ENCODE measurements around the gene HOXA2. TPM values are rescaled to one million over a fixed set of nuclear protein-coding genes. Genes with fewer than 3 reads are reported as not detected.

Gene HOXA2
- total RNA-seq (ENCODE audit: insufficient read depth, low replicate concordance), result 0.24 TPM

DNA sequence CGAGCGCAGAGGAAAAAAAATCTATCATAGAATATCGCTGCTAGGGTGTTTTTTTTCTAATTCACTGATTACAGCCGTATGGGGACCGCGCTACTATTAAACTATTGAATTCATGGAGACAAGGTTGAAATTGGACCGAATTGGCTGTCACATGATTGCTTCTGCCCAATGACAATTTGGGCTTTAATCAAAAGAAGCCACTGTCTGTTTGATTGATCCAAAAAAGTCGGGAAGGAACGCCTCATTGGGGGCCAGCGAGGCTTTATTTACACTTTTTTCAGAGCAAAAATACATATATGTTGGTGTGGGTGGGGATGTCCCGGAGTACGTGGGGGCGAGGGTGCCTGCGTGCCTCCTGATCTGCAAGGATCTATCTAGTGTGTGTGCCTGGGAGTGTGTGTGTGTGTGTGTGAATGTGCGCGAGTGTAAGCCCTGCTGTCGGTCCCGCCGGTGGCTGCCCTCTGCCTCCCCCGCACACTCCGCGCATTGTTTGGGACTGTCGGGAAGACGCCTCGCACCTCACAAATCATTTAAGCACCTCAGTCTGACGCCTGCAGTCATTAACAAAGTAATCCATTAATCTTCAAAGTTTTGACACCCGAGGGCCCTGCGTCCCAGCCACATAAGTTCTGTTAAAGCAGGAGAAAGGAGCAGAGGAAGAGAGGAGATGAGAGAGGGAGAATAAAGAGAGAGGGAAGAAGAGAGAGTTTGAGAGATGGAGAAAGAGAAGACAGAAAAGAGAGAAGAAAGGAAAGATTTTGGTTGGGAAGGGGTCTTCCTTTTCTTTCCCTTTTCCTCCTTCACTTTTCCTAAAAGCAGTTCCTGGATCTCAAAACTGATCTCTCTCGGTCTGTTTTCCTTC, at the start of gene HOXA2:
Gene HOXA2 (minus strand): TSS at position 103 of the 862 bp plus-strand sequence. CDS start 183 bp downstream, outside the sequence.
- no peak for DNase-seq (ENCODE audit: low spot score)

DNA sequence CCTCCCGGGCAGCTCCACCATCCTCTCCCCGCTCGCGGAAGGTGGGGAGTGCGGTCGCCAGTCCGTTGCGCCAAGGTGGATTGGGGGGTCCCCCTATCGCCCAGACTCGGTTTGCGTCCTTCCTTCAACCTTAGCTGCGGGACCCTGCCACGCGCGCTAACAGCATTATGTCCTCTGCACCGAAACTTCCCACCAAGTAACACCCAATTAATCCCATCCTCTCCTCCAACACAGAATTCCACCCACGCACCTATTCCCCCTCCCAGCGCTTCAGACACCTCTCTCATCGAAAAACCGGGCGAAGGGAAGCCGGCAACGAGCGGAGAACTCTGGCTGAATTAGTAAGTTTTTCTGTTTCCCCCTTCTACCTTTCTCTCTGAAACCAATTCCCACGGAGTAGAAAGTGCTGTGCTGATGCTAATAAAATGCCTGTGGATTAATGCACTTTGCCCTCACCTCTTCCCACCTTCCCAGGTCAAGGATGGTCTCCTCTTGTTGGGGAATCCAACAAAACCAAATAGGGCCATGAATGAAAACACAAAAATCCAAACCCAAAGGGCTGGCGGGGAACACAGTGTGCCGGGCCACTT, 49.0 kb upstream of the HOXA2 start:
- peak; percentile 26 for DNase-seq (ENCODE audit: low spot score)

DNA sequence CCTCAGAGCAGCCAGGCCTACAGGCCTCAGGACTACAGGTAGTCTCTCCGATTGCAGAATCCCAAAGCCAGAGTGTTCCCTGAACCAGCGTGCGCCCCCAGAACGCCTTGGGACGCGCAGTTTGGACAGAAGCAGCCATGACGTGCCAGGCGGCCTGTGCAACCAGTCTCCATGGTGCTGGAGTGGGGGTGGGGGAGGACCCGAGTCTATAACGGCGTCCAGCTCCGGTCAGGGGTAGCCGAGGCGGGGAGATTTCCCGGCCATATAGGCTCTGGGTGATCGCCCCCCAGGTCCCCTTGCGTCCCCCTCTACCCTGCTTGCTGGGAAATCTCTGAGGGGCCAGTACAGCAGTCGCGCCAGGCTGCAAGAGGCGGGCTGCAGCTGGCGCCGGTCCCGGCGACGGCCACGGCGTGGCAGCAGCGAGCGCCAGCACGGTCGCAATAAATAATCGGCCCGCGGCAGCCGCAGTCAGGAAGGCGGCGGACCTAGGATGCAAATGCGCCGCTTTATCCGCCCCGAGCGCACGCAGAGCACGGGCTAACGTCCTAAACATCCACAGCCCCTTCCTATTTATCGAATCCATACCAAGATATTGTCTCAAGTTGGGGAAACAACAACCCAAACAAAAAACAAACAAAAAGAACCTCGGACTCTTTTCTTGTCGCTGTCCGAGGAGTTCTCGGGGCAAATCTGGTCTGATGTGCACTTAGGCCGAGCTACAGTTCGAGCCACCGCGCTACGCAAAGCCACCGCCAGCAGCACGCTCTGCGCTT, 48.3 kb upstream of the HOXA2 start:
- DNase-seq (ENCODE audit: low spot score), result peak; percentile 89

DNA sequence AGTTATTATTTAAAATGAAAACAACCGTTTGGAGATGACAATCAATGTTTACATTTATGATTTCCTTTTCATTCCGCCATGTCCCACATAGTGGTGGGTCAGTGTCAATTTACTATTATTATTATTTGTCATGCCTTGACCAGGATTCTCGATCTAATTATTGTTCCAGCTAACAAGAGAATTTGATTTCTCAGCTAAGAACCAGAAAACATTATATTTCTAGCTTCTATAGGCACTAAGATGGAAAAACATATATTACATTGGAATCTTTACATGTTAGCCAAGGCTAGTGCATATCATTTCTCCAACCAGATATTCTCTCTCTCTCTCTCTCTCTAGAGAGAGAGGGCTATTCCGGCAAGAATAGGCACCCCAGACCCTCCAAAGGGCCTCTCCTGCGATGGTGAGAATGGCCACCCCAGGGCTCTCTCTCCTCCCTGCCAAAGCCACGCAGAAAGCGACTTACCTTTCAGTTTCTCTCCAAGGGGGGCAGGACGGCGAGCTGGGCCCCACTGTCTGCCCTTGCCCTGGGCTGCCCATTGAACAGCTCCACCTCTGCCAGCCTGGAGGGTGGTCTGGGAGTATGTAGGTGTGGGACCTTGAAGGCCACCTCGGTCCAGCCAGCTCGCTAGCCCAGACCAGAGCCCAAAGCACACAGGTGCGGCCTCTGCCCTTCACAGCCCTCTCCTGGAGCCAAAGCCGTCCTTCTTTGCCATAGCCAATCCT, 47.5 kb upstream of the HOXA2 start:
- no peak for DNase-seq (ENCODE audit: low spot score)

DNA sequence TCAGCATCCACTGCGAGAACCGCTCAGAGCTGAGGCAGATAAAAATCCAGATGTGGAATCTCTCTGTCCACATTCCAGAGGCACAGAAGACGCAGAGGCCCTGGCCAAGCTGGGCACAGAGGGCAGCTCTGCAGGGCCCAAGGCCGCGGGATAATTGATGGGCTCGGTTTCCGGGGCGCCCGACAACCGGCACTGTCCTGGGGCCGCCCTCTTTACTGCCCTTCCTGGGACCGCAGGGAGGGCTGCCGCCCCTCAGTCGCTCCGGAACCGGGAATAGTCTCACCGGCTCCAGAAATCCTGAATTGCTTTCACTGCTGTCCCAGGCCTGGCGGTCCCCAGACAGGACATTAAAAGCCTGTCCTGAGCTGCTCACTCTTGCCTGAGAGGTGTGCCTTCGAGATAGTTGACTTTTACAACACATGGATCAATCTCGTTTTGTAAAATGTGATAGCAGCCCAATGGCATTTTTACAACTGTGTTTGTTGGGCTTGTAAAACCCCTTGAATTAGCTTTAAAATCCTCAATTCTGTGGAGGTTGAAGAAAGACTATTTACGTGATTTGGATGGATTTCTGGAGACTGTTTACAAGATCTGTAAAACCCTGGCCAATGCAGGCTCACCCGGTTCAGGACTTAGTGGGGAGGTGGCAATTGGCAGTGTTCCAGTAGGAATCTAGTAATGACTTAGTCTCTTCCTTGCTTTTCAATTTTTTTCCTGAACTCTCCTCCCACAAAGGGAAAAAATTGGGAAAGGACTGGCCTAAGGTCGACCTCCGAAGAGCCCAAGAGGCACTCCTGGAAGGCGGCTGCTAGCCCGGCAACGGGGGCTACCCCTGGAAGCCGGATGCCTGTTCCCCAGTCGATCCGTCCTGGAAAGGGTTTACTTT, 46.5 kb upstream of the HOXA2 start:
- peak; percentile 67 for DNase-seq (ENCODE audit: low spot score)

DNA sequence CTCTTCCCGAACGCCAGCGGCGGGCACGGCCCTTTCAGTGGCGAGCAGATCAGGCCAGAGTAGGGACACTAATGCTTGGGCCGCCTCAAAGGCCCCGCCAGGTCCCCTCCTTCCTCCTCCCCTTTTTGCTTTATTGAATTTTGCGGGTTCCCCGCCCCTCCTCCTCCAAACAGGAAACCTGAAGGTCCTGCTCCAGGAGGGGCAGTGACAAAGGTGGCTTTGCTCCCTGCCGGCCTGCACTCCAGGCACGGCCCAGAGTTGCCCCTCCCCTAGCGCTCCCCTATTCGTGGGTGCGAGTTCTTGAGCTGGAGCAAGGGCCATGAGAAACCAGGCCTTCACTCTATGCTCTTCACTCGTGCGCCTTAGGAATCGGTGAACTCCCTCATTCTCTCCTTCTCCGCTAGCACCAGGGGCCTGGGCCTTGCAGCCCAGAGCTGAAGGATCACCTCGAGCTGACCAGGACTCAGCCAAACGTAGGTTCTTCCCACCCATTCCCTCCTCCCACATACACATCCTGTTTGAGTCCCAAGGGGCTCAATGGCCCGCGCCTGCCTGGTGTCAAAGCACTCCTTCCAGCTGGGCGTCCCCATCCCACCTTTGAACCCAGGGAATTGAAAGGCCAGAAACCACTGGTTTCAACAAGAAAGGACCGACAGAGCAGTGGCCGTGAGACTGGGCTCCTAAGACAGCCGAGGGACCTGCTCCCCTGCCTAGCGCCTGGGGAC, 45.7 kb upstream of the HOXA2 start:
- DNase-seq (ENCODE audit: low spot score), result peak; percentile 55

DNA sequence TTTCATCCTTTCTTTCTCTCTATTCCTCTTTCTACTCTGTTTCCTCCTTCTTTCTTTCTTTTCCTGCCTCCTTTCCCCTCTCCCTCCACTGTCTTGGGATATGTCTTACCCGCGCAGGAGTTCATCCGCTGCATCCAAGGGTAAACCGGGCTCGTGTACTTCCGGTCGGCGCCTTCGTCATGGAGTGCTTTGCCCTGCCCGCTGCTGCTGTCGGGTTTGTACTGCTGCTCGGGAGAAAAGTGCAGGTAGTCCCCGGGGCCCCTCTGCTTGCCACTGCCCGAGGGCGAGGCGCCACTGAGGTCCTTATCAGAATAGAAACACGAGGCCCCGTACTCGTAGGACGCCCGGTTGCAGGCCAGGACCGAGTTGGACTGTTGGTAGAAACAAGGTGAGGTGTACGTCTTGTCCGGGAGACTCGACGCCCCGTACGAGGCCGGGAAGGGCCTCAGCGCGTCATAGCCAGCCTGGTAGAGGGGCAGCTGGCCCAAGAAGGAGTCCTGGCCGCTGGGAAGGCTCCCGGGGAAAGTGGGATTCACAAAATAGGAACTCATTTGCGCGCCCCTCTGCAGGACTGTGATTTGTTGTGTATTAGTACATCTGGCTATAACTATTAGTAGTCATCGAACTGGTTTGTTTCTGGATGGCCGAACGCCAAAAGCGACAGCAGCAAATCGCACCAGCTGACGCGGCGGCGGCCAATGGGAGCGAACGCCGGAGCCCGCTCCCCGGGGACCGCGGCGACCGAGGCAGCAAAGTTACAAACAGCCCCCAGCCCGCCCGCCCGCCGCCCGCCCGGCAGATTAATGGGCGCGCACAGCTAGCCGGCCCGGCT, 44.9 kb upstream of the HOXA2 start, which contains the start of gene HOXA6:
Gene HOXA6 (minus strand): TSS at position 576 of the 832 bp plus-strand sequence. CDS start 25 bp downstream, at position 551.
- DNase-seq (ENCODE audit: low spot score), result peak; percentile 38

DNA sequence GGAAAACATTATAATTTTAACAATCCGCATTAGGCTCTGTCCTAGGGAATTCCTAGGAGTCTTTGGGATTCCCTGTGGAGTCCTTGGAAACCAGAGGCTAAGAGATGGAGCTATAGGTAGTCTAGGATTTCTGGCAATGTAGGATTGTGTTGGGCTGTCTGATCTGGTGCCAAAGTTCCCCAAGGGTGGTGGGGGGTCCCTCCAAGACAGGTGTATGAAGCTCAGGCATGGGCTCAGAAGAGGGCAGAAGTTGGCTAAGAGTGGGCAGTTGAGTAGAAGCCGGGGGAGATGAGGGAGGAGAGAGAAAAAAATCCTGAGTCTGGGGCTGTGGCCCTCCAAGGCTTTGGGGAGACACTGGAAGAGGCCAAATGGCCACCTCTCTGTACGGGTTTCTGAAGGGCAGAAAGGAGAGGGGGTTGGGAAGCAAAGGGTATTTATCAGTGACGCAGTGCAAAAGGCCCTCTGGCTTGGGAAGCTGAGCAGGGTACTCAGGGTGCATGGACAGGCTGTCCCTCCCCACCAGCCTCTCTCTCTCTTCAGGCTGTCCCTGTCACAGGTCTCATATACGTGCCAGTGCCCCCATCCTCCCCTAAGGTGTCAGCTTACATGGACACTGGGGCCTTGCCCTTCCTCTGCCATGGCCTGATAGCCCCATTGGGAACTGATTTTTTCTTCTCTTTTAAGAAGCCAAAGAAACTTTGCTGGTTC, 44.2 kb upstream of the HOXA2 start:
- DNase-seq (ENCODE audit: low spot score), result no peak

DNA sequence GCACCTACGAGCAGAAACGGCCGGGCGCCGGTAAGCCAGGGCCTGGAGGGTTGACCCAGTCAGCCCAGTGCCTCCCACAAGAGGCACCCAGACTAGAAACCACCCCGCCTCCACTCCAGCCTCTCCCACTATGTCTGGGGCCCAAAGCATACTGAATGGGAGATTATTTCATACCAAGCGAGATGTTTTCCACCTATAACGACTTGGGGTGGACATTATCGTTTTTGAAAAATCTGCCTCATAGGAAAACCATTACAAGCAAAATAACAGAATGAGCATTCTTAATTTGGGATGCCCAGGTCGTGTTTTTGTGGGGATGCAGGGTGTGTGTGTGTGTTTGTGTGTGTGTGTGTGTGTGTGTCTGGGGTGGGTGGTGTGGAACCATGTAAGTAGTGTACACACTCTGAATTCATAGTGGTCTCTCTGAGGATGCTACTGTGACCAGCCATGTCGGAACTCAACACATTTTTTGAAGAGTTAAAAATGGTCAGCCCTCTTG, 43.5 kb upstream of the HOXA2 start:
- no peak for DNase-seq (ENCODE audit: low spot score)

DNA sequence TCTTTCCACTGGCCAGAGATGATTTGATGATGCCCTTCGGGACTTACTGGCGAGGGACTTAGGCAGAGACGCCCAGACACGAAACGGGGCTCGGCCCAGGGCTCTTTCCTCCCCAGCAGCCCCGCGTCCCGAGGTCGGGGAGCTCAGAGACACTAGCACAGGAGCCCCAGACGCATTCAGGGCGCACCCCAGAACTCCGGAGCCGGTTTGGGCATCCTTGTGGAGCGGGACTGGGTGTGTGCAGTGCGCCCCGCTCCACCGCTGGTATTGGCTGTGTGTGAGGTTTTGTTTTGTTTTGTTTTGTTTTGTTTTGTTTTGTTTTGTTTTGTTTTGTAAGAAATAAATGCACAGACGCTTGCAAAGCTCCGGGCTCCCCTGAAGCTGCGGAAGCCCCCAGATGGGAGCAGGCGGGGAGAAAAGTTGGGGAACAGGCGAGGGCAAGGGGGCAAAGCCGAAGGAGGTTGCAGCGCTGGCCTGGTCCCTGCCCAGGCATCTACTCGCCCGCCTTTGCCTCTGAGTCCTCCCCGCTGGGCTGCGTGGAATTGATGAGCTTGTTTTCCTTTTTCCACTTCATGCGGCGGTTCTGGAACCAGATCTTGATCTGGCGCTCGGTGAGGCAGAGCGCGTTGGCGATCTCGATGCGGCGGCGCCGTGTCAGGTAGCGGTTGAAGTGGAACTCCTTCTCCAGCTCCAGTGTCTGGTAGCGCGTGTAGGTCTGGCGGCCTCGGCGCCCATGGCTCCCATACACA, 42.9 kb upstream of the HOXA2 start:
- no peak for DNase-seq (ENCODE audit: low spot score)

DNA sequence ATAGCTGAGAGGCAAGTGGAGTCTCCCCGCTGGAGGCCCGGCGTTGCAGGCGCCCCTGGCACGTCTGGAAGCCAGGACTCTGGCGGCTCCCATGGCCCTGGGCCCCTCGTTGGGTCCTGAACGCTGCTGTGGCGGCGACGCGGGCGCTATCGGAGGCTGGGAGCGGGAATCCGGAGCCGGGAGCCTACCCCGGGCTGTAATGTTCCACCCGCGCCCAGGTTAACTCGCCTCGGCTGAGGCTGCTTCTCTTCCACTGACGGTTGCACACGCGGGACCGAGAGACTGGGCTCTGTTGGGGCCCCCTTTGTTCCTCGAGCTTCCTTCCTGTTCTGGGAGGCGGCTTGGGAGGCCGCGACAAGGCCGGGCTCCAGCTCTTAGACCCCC, 42.3 kb upstream of the HOXA2 start:
- DNase-seq (ENCODE audit: low spot score), result no peak

DNA sequence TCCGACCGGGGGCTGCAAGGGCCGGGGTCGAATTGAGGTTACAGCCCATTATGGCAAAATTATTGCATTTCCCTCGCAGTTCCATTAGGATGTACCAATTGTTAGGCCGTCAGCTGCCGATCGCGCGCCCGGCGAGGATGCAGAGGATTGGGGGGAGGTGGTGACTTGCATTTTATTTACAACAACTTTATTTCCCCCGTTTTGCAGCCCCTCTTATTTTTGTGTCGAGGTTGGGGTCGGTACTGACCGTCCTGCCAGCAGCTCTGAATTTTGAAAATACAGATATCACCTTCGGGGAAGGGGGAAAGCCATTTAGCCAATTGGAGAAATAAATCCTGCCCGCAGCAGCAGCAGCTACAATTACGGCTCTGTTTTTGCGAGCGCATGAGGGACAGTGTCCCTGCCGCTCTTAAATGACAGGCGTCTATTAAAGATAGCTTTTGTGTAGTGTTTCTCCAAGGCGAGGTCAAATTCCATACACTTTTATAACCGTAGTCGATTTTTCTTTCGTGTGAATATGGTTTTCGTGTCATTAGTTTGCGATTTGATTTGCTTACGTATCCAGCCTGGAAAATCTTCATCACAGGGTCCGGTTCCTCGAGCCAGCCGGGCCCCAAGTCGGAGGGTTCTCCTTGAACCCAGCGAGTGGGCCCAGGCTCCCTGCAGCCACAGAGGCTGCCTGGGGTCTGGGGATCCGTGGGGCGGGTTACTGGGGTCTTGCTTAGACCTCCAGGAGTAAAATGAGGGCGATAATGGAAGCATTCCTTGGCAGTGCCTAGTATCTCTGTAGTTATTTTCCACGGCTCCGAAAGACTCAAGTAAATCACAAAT, 41.7 kb upstream of the HOXA2 start:
- DNase-seq (ENCODE audit: low spot score), result no peak

DNA sequence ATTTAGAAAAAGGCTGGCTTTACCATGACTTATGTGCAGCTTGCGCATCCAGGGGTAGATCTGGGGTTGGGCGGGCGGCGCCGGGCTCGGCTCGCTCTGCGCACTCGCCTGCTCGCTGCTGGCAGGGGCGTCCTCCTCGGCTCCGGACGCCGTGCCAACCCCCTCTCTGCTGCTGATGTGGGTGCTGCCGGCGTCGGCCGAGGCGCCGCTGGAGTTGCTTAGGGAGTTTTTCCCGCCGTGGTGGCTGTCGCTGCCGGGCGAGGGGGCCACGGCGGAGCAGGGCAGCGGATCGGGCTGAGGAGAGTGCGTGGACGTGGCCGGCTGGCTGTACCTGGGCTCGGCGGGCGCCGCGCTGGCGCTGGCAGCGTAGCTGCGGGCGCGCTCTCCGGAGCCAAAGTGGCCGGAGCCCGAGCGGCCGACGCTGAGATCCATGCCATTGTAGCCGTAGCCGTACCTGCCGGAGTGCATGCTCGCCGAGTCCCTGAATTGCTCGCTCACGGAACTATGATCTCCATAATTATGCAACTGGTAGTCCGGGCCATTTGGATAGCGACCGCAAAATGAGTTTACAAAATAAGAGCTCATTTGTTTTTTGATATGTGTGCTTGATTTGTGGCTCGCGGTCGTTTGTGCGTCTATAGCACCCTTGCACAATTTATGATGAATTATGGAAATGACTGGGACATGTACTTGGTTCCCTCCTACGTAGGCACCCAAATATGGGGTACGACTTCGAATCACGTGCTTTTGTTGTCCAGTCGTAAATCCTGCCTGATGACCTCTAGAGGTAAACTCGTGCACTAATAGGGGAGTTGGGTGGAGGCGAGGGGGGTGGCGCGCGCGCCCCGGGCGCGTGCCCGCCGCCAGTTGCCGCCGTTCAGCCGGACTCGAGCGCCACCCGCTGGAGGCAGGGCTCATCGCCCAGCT, 40.8 kb upstream of the HOXA2 start, which contains the start of gene HOXA5:
Gene HOXA5 (minus strand): TSS at position 659 of the 927 bp plus-strand sequence. CDS start 74 bp downstream, at position 585.
- DNase-seq (ENCODE audit: low spot score), result peak; percentile 37

DNA sequence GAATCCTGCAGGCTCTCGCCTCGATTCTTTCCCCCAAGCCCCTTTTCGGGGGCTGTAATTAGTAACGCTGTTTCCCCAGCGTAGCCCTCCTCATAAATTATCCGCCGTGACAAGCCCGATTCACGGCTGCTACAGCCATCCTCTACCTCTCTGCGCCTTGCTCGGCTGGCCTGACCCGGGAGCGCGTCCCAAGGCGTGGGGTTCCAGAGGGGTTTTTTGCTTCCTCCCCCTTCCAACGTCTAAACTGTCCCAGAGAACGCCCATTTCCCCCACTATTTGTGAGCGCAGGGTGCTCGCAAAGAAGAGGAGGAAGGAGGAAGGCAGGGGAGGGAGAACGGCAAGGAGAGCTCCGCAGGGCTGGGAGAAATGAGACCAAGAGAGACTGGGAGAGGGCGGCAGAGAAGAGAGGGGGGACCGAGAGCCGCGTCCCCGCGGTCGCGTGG, 40.1 kb upstream of the HOXA2 start:
- DNase-seq (ENCODE audit: low spot score), result no peak

Measured in umbilical cord (tissue), 2 donors.